HG03520 (cell line): ENCODE data around the gene FAHD2A.
A peak's percentile ranks its signal among the peaks of the same experiment; 100 is the strongest.
"Not testable (repeated sequence)": the region's sequence is repeated elsewhere in the genome, so short reads cannot be mapped to it uniquely, and the experiment has no call there.

ENCODE experiments used
- ATAC-seq: cut with Tn5 transposase; IDR thresholded peaks from one replicate; pipeline ENCODE4 v1.9.1; 2021; ENCODE audit warnings: mild to moderate bottlenecking, moderate library complexity; ENCODE audit not compliant: unreplicated experiment

FAHD2A gene

GRCh38 chr2:95389245-95390119 lies 13.0 kb upstream of the FAHD2A start:
- ATAC-seq: no peak

- ATAC-seq: no peak
Measured at GRCh38 chr2:95390272-95390880, 12.1 kb upstream of the FAHD2A start.

GRCh38 chr2:95390881-95391321 lies 11.6 kb upstream of the FAHD2A start:
- no peak for ATAC-seq

- no peak for ATAC-seq
Measured at GRCh38 chr2:95391641-95392310, 10.7 kb upstream of the FAHD2A start.

GRCh38 chr2:95392320-95392719 lies 10.2 kb upstream of the FAHD2A start:
- no peak for ATAC-seq

- ATAC-seq: no peak
Measured at GRCh38 chr2:95392730-95393455, 9.6 kb upstream of the FAHD2A start.

GRCh38 chr2:95393901-95394300 lies 8.6 kb upstream of the FAHD2A start:
- no peak for ATAC-seq

GRCh38 chr2:95399061-95399460 lies 3.4 kb upstream of the FAHD2A start:
- no peak for ATAC-seq

GRCh38 chr2:95401480-95401879 lies 1.0 kb upstream of the FAHD2A start:
- ATAC-seq: no peak

GRCh38 chr2:95402004-95402369 lies 521 bp upstream of the FAHD2A start:
- peak; percentile 18 for ATAC-seq

- peak; percentile 18 for ATAC-seq
Measured at GRCh38 chr2:95403204-95403721, 755 bp downstream of the FAHD2A start.

GRCh38 chr2:95403824-95404223 lies 1.3 kb downstream of the FAHD2A start:
- ATAC-seq: not testable (repeated sequence)

- not testable (repeated sequence) for ATAC-seq
Measured at GRCh38 chr2:95404676-95405075, 2.2 kb downstream of the FAHD2A start.

- not testable (repeated sequence) for ATAC-seq
Measured at GRCh38 chr2:95411239-95411638, 8.7 kb downstream of the FAHD2A start.

- peak; percentile 79 for ATAC-seq
Measured at GRCh38 chr2:95414015-95414594, 11.6 kb downstream of the FAHD2A start.

- not testable (repeated sequence) for ATAC-seq
Measured at GRCh38 chr2:95415138-95415537, 12.6 kb downstream of the FAHD2A start.

- not testable (repeated sequence) for ATAC-seq
Measured at GRCh38 chr2:95415561-95415960, 13.1 kb downstream of the FAHD2A start.

- not testable (repeated sequence) for ATAC-seq
Measured at GRCh38 chr2:95427196-95427867, 24.8 kb downstream of the FAHD2A start.

GRCh38 chr2:95429748-95430467 lies 27.4 kb downstream of the FAHD2A start:
- ATAC-seq: not testable (repeated sequence)
